ENCODE results near the gene PSD.

DNA sequence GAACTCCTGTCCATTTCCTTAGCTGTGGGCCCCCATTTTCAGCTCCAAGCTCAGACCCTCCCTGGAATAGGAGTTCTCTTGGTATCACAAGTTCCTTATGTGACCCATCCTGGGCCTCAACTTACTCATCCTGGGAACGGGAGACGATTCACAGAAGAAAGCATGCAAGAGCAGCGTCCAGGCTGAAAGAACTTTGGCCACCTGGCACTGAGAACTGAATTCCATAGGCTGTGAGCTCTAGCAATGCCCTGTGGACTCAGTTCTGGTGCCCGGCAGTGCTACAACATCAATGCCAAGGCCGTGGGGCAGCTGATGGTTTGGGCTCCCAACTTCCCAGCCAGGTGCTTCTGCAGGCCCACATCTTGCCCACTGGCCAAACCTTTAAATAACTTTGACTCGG lies 17.7 kb upstream of the PSD start:
- TF ChIP-seq POLR2A (IDR thresholded peaks at IDR 0.05), result no peak
- TF ChIP-seq, protein P1, sequence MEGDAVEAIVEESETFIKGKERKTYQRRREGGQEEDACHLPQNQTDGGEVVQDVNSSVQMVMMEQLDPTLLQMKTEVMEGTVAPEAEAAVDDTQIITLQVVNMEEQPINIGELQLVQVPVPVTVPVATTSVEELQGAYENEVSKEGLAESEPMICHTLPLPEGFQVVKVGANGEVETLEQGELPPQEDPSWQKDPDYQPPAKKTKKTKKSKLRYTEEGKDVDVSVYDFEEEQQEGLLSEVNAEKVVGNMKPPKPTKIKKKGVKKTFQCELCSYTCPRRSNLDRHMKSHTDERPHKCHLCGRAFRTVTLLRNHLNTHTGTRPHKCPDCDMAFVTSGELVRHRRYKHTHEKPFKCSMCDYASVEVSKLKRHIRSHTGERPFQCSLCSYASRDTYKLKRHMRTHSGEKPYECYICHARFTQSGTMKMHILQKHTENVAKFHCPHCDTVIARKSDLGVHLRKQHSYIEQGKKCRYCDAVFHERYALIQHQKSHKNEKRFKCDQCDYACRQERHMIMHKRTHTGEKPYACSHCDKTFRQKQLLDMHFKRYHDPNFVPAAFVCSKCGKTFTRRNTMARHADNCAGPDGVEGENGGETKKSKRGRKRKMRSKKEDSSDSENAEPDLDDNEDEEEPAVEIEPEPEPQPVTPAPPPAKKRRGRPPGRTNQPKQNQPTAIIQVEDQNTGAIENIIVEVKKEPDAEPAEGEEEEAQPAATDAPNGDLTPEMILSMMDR (IDR thresholded peaks at IDR 0.05), result no peak
